T-helper 9 cell (primary cell): ENCODE measurements around the gene PDZD2.
"Not testable (repeated sequence)": the region's sequence is repeated elsewhere in the genome, so short reads cannot be mapped to it uniquely, and the experiment has no call there.

Source experiments
- DNase-seq: peaks from one replicate; pipeline ENCODE4 v3.0.0-alpha.2; 2020

Gene PDZD2

DNA sequence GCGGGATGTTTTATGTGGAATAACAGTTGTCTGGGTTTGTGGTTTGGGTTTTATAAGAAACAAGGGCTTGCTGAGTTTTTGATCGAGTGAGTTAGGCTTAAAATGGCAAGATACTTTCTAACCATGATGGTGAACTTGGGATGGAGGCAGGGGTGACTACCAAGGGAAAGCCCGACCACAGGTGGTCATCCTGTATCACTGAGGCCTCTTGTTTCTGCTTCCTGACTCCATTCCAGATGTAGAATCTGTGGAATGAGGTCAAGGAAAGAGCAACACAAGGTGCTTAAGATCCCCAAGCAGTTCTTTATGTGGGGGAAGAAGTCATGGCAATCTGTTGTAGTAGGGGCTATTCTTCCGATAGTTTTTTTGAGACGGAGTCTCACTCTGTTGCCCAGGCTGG, 412.9 kb downstream of the PDZD2 start:
- DNase-seq: no peak

DNA sequence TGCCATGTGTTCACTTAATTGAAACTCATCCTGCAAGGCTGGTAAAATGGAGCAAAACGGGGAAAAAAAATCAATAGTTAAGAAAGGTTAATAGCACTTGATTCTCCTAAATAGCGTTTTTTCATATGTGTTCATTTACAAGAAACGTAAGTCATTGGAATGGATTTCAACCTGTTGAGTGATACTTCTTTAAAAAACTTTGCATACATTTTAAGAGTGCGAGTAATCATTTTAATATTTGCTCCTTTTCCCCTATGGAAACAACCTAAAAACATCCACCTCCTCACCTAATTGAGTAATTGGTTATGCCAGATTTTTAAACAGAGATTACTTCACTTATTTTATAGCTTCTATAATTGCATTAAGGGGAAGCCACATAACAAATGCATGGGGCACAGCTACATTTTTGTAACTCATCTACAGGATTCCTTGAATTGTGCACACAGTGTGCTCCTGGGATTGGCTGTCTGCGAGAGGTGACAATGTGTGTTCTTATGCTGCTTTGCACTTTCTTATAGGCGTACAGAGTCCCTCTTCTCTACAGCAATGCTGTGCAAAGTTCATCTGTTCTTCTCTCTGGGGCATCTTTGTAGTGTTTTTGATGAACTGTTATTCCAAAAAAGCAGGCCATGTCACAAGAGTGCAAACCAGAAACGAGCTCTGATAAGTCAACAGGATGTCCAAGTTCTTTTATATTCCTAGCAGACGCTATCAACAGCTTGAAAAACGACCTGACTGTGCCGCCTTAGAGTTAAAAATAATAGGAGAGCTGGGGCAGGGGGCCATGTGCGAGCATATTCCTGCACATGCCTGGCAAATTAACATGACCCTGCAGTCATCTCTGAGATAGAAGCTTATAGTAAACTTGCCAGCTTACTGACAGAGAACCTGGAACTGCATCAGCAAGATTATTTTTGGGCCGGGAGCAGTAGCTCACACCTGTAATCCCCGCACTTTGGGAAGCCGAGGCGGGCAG, 417.2 kb downstream of the PDZD2 start:
- no peak for DNase-seq

DNA sequence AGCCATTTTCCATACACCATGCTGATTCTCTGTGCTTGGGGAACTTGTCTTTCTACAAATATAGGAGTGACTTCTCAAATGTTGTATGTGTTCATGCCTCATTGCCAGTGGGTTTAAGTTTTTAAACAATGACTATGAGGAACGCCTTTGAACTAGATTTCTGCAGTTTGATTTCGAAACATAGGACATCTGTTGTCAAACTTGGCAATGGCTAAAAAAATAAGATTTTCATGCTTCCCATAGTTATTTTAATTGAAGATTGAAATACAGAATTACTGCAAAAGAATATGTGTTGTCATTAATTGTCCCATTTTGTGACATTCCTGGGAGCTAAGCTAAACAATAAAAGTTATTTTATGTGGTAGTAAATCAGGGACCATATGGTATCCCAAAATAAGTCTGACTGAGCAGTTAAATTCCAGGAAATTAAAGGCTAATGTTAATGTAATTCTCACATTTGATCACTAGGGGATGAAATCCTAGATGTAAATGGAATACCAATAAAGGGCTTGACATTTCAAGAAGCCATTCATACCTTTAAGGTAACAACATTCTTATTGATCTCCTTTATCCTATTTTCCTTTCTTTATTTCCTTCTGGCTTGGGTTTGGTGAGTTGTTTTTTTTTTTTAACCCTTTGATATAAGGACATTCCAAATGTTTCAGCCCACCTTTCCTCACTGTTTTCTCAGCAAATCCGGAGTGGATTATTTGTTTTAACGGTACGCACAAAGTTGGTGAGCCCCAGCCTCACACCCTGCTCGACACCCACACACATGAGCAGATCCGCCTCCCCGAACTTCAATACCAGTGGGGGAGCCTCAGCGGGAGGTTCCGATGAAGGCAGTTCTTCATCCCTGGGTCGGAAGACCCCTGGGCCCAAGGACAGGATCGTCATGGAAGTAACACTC, 418.5 kb downstream of the PDZD2 start:
- no peak for DNase-seq

DNA sequence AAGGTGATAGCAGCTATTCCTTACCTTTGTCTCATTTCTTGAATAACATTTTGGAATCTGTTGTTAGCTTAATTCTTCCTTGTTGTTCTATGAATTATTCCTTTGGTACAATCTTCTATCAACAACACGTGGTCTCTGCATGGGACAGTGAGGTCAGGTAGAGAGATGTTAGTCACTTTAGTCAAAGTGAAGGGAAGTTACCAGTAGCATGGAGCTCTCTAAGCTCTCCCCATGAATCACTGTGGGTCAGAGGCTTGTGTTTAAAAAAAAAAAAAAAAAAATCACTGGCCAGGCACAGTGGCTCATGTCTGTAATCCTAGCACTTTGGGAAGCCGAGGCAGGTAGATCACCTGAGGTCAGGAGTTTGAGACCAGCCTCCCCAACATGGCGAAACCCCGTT, 419.2 kb downstream of the PDZD2 start:
- no peak for DNase-seq

DNA sequence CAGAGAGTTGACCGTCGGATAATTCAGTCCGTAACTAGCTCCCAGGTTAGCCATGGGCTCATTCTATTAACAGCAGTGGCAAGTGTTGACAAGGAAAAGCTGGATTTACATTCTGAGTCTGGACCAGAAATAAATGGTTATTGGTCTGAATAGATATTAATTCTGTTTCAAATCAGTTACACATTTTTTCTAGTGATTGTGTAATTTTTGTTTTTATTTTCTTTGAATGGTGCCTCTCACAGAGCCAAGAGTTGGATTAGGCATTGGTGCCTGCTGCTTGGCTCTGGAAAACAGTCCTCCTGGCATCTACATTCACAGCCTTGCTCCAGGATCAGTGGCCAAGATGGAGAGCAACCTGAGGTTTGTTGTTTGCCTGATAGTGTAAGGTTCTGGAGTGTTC, 420.1 kb downstream of the PDZD2 start:
- no peak for DNase-seq

DNA sequence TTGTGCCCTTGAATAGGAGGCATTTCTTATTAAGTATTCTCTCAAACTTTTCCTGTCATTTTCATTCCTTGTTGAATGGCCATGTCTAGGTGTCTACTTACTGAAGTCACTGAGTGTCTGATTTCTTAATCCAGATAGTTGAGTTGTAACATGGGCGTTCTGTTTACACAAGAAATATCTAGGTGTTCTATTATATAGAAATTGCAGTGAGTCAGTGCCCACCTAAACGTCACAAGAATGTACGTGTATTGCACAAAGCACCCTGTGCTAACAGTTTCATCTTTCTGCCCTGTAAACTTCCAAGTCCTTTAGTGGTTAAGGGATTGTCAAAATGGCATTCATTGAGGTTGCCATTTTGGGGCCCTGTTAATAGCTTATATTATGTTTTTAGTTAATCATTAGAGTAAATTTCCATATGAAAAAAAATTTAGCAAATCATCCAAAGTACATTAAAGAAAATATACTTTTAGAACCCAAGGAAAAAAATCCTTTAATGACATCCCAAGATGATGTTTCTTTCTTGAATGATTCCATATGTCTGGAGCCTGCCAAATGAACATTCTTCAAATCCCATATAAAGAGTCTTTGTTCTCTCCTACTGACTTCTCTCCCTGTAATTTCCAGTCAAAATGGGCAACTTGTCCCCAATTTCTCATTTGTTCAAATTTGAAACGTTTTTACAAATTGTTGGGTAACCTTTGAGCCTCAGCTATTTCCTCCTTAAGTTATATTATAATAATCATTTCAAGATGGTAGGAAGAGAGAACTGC, 421.0 kb downstream of the PDZD2 start:
- no peak for DNase-seq

DNA sequence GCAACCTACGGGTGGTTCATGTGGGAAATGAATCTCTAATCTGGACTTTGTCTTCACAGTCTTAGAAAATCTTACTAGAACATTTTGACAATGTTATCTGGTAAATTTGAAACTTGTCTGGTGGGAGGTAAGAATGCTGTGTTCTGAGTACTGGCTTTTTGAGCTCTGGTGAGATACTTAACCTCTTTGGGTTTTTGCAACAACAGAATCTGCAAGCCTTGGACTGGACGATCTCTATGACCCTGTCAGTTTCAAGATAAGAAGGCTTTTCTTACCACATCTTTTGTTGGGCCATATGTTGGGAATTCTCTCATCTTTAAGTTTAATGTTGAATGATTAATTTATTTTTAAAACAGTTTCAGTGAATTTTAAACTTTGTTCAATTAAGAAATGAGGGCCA, 422.3 kb downstream of the PDZD2 start:
- DNase-seq: no peak

DNA sequence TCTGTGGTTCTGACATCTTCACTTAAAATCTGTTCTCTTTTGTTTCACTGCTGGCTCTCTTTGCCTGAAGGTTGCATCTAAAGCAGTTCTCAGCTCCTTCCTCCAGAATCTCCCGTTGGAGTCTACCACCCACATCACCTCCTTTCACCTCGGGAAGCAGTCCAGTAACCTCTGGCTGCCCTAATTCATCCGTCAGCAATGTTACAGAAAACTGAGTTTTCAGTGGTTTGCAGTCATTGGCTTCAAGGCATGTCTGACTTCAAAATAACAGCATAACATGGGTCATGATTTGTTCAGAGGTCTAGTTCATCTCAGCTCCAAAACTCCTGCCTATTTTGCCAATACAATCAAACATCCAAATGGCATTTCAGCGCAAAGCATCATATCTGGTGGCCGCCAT, 427.5 kb downstream of the PDZD2 start:
- no peak for DNase-seq

DNA sequence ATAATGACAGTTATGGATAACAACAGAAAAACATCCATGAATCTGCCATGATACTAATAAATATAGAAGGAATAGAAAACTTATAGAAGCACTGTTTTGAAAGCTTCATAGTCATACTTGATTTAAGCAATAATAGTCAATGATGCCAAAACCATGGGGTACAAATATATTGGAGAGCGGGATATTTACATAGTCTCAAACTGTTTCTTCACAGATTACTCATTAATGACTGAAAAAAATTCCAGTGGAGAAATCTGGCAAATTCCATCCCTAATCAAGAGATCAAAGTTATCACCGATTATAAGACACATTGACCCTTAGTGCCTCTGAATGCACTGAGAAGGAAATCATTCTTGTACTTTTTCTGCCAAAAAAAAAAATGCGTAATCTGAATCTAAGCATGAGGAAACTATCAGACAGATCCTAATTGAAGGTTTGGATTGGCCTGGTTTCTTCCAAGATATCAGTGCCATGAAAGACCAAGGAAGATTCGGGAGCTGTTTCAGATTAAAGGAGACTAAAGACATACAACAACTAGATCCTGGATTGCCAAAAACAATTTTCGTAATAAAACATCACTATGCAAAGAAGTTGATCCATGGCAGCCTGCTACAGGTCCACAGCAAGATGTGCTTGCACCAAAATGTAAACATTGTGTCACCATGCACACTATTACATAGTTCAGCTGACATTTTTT, 429.0 kb downstream of the PDZD2 start:
- no peak for DNase-seq

DNA sequence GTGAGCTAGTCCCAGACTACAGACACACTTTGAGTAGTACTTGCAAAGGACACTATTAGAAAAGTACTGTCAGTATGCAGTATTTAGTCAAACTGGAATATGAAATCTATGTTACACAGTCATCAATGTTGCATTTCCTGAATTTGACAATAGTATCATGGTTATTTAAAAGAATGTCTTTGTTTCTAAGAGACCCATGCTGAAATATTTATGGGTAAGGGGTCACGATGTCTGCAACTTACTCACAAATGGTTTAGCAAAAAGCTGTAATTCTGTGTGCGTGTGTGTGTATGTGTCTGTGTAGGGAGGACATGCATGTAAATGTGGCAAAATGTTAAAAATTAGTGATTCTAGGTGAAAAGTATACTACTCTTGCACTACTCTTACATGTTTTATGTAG, 429.6 kb downstream of the PDZD2 start:
- no peak for DNase-seq

DNA sequence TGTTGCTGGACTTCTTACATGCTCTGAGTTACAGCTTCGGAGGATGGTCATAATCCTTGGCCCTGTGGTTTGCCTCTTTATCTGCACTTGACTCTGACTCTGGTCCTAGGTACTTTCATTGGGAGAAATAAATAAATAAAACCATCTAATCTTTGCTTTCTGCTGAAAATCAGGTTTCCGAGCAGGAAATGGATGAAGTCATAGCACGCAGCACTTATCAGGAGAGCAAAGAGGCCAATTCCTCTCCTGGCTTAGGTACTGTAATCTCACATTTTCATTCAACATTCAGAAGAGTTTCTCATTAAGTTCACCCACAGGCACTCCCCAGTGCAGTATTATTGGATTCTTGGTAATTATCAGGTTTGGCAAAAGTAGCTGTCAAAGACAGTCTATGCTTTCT, 430.5 kb downstream of the PDZD2 start:
- DNase-seq: no peak

DNA sequence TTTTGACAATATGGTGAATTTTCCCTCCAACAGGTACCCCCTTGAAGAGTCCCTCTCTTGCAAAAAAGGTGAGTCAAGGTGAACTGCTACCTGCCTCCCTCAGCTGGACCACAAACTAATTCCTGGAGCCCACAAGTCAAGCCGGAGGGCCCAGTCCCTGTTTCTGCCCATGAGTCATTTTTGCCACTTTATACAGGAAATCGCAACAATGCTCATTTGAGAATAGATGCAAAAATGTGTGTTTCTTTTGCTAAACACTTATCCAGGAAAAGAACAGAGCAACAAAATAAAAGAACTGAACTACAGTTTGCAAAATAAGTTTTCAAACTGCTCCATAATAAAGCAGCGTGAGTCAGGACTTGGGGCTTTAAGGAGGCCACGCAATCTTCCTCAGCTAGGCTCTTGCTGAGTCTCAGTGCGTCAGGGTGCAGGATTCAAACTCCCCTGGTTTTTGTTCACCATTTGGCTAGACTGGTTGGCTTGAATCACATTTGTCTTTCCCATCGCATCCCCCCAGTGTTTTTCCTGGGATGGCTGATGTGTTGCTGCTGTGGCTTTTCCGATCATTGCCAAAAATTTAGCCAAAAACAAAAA, 432.5 kb downstream of the PDZD2 start:
- no peak for DNase-seq

DNA sequence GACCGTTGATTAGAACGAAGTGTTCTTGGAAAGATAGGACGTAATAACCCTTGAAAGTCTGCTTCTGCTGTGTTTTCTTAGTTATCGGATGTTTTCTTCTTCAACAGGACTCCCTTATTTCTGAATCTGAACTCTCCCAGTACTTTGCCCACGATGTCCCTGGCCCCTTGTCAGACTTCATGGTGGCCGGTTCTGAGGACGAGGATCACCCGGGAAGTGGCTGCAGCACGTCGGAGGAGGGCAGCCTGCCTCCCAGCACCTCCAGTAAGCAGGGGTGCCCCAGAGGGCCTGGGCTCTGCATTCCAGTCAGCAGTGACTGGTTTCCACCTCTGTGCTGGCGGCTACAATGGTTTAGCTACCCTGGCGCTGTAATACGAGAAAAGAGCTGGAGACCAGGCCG, 433.1 kb downstream of the PDZD2 start:
- no peak for DNase-seq

DNA sequence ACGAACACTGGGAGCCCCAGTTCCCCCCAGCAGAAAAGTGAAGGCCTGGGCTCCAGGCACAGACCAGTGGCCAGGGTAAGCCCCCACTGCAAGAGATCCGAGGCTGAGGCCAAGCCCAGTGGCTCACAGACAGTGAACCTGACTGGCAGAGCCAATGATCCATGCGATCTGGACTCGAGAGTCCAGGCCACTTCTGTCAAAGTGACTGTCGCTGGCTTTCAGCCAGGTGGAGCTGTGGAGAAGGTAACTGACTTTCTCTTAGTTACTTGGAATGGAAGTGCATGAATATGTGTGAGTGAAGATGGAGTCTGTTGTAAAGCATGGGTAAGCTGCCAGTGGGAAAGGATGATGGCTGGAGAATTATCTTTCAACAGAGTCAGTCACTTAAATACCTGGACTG, 435.5 kb downstream of the PDZD2 start:
- DNase-seq: no peak

DNA sequence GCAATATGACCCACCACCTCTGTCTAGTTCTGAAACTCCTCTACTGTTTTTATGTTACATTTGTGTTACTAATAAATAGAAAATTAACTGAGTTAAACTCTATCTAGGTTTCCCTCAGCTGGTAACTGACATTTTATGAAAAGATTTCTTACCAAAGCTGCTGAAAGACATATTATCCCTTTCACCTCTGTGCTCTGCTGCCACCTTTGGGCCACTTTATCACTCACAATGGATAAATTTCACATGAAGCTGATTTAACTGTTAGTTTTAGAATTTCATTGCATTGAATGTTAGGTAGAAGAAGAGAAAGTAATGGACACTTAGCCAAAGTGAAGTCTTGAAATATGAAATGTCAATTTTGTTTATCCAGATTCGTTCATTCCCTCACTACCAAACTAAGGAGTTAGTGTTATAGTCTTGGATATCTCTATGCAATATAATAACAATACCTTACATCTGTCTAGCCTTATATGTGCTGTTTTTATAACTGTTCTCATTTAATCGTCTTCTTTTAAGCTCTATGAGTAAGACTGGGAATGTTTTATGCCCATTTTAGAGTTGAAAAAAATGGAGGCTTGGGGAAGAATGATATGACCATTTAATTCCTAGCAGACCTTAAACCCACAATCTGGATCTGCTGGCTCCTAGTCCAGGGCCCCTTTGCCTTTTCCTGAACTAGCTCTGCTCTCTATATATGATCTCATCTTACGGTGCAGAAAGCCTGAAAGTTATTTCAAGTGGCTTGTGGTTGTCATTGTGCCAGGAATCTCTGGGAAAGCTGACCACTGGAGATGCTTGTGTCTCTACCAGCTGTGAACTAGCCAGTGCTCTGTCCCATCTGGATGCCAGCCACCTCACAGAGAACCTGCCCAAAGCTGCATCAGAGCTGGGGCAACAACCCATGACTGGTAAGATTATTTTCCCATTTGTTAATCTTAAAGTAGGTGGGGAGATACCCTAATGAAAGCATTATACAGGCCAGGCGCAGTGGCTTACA, 438.1 kb downstream of the PDZD2 start:
- peak; percentile 8 for DNase-seq

DNA sequence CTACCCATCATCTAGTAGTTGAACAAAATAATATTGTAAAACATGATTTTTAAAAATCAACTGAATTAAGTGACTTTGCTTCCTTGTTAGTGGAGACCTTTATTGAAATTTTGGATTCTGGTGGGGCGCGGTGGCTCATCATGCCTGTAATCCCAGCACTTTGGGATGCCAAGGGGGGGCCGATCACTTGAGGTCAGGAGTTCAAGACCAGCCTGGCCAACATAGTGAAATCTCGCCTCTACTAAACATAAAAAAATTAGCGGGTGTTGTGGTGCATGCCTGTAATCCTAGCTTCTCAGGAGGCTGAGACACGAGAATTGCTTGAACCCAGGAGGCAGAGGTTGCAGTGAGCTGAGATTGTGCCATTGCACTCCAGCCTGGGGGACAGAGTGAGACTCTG, 439.9 kb downstream of the PDZD2 start:
- not testable (repeated sequence) for DNase-seq

DNA sequence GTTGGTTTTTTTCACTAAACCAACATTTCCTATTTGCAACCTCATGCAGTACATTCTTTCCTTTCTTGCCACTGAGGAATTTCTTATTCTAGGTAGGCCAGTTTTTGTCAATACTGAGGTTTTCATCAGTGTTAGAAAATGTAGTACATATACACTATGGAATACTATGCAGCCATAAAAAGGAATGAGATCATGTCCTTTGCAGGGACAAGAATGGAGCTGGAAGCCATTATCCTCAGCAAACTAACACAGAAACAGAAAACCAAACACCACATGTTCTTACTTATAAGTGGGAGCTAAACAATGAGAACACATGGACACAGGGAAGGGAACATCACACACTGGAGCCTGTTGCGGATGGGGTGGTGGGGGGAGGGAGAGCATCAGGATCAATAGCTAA, 441.6 kb downstream of the PDZD2 start:
- DNase-seq: not testable (repeated sequence)

DNA sequence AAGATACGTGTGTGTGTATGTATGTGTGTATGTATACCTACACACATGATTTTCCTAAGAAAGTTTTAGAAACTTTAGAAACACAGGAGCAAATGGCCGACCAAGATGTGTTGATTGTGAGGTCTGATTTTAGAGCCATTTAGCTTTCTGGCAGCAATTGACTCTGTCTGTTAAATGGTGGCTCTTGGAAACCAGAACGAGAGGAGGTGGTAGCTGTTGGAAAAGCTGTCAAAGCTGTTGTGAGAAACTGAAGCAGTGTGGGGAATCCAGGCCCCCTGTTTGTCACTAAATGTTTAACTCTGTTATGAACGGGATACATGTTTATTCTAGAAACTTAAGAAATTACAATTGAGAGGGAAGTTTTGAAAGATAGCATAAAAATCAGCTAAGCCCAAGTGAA, 443.8 kb downstream of the PDZD2 start:
- no peak for DNase-seq

DNA sequence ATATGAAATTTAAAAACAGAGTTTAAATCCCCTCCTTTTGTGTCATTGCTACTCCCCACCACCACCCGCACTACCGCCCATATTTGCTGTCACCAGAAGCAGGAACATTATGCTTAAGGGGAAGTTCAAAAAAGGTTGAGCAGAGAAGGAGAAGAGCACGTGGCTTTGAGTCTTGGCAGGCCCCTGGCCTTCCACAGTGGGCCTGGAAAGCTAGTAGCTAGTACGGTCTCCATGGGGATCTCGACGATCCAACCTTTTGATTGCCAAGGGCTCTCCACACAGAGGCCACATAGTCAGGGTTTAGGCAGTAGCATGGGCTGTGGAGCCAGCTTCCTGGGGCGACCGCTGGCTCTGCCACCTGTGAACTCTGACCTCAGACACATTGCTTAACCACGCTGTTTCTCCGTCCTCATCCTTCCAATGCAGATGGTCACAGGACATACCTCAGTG, 445.1 kb downstream of the PDZD2 start:
- DNase-seq: no peak
